Measurements from ENCODE around the gene SLC35C1.

The SLC35C1 gene

GRCh38 chr11:45804761-45805304 lies at the start of gene SLC35C1:
Gene SLC35C1 (plus strand): TSS chr11:45805149. CDS start chr11:45805802, 653 bp downstream.
- DNase-seq (ENCODE audit: low read depth): peak; percentile 66

- DNase-seq (ENCODE audit: low read depth): no peak
Observed at GRCh38 chr11:45755281-45755859, 49.6 kb upstream of the SLC35C1 start.

GRCh38 chr11:45756384-45757010 lies 48.5 kb upstream of the SLC35C1 start:
- no peak for DNase-seq (ENCODE audit: low read depth)

GRCh38 chr11:45757672-45758071 lies 47.3 kb upstream of the SLC35C1 start:
- no peak for DNase-seq (ENCODE audit: low read depth)

- no peak for DNase-seq (ENCODE audit: low read depth)
Observed at GRCh38 chr11:45761659-45762058, 43.3 kb upstream of the SLC35C1 start.

- DNase-seq (ENCODE audit: low read depth): no peak
Observed at GRCh38 chr11:45765107-45765668, 39.8 kb upstream of the SLC35C1 start.

- DNase-seq (ENCODE audit: low read depth): no peak
Observed at GRCh38 chr11:45765836-45766235, 39.1 kb upstream of the SLC35C1 start.

GRCh38 chr11:45766469-45766868 lies 38.5 kb upstream of the SLC35C1 start:
- no peak for DNase-seq (ENCODE audit: low read depth)

- DNase-seq (ENCODE audit: low read depth): no peak
Observed at GRCh38 chr11:45768486-45768885, 36.5 kb upstream of the SLC35C1 start.

GRCh38 chr11:45769960-45770359 lies 35.0 kb upstream of the SLC35C1 start:
- DNase-seq (ENCODE audit: low read depth): no peak

GRCh38 chr11:45771193-45771565 lies 33.8 kb upstream of the SLC35C1 start:
- DNase-seq (ENCODE audit: low read depth): peak; percentile 26

GRCh38 chr11:45771566-45772448 lies 33.1 kb upstream of the SLC35C1 start:
- peak; percentile 26 for DNase-seq (ENCODE audit: low read depth)

GRCh38 chr11:45772449-45772774 lies 32.5 kb upstream of the SLC35C1 start:
- DNase-seq (ENCODE audit: low read depth): no peak

GRCh38 chr11:45772986-45773785 lies 31.8 kb upstream of the SLC35C1 start:
- no peak for DNase-seq (ENCODE audit: low read depth)

- no peak for DNase-seq (ENCODE audit: low read depth)
Observed at GRCh38 chr11:45773786-45774655, 30.9 kb upstream of the SLC35C1 start.

- no peak for DNase-seq (ENCODE audit: low read depth)
Observed at GRCh38 chr11:45774786-45775185, 30.2 kb upstream of the SLC35C1 start.

- no peak for DNase-seq (ENCODE audit: low read depth)
Observed at GRCh38 chr11:45777127-45777969, 27.6 kb upstream of the SLC35C1 start.

GRCh38 chr11:45778341-45778740 lies 26.6 kb upstream of the SLC35C1 start:
- DNase-seq (ENCODE audit: low read depth): no peak

- no peak for DNase-seq (ENCODE audit: low read depth)
Observed at GRCh38 chr11:45779602-45780001, 25.3 kb upstream of the SLC35C1 start.

- DNase-seq (ENCODE audit: low read depth): no peak
Observed at GRCh38 chr11:45786272-45786671, 18.7 kb upstream of the SLC35C1 start.
